Thyroid gland (tissue), 4 donors: ENCODE results near the gene PM20D1.

Experiments
- POLR2A ChIP-seq, 2 donors: fragments of 450-650 bp; IDR thresholded peaks; one replicate each; pipeline ENCODE4 v1.6.1; 2017; ENCODE audit warnings: antibody characterized with exemption in 2 of 2, mild to moderate bottlenecking in 2 of 2, moderate library complexity in 1 of 2
- TF ChIP-seq, protein P1 (sequence below), 6 experiments: fragments of 200-600 bp in 3 of 6; fragments of 450-650 bp in 3 of 6; sonication (generic) in 3 of 6; IDR thresholded peaks; one replicate each; pipeline ENCODE4 v1.5.1; 2016 to 2019; ENCODE audit warnings: antibody characterized with exemption in 6 of 6, mild to moderate bottlenecking in 2 of 6, inconsistent platforms in 1 of 6, moderate library complexity in 1 of 6

DNA sequence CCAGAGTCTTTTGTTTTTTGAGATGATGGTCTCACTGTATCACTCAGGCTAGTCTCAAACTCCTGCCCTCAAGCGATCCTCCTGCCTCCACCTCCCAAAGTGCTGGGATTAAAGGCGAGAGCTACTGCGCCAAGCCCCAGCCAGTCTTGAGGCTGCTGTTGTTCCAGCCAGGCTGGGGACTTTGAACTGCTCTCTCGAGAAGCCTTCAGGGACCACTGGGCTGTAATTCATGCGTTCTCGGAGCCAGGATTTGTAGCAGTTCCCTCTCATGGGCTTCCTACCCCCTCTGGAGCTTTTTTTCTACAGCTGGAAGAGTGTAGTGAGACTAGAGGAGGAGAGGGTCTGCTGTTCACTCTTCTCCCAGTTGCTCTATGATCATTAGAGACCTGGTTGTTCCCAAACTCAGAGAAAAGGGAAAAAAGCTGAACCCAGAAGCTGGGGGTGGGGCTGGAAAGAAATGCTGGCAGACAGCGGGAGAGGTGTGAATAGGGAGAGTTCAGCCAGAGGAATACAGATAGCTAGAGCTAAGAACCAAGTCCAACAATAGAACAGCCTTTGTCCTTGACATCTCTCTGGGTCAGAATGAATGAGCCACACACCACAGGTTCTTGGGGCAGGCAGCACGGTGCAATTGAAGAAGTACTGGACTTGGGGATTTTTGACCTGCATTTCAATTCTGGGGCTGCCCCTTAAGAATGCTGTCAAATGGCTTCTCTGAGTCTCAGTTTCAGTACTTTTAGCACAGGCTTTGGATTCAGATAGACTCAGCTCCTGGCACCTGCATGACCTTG is 23.7 kb downstream of the PM20D1 start:
- TF ChIP-seq, protein P1, sequence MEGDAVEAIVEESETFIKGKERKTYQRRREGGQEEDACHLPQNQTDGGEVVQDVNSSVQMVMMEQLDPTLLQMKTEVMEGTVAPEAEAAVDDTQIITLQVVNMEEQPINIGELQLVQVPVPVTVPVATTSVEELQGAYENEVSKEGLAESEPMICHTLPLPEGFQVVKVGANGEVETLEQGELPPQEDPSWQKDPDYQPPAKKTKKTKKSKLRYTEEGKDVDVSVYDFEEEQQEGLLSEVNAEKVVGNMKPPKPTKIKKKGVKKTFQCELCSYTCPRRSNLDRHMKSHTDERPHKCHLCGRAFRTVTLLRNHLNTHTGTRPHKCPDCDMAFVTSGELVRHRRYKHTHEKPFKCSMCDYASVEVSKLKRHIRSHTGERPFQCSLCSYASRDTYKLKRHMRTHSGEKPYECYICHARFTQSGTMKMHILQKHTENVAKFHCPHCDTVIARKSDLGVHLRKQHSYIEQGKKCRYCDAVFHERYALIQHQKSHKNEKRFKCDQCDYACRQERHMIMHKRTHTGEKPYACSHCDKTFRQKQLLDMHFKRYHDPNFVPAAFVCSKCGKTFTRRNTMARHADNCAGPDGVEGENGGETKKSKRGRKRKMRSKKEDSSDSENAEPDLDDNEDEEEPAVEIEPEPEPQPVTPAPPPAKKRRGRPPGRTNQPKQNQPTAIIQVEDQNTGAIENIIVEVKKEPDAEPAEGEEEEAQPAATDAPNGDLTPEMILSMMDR (IDR thresholded peaks at IDR 0.05), result no peak
- TF ChIP-seq POLR2A (IDR thresholded peaks at IDR 0.05), result no peak
